Tibial nerve (tissue), 4 donors: ENCODE data around the gene PLAC1. TPM values are rescaled to one million over a fixed set of nuclear protein-coding genes. Genes with fewer than 3 reads are reported as not detected.
A peak's percentile ranks its signal among the peaks of the same experiment; 100 is the strongest.

ENCODE experiments used
- DNase-seq, 2 donors: peaks; one replicate each; pipeline ENCODE4 v3.0.0-alpha.2; 2019; ENCODE audit warnings: low spot score in 2 of 2
- H3K27ac ChIP-seq, 4 donors: fragments of 200-600 bp; sonication (generic) in 3 of 4; one replicate each; pipeline ENCODE4 v1.5.1; 2017 to 2019; ENCODE audit warnings: mild to moderate bottlenecking in 1 of 4
- H3K27me3 ChIP-seq, 2 donors: fragments of 200-600 bp; sonication (generic) in 1 of 2; one replicate each; pipeline versions ENCODE4 v1.5.1 to v1.6.0; 2017 to 2019
- H3K36me3 ChIP-seq, 3 donors: fragments of 200-600 bp; sonication (generic); one replicate each; pipeline ENCODE4 v1.5.1; 2018 to 2019
- H3K4me1 ChIP-seq, 4 donors: fragments of 200-600 bp; sonication (generic) in 3 of 4; one replicate each; pipeline ENCODE4 v1.5.1; 2017 to 2019
- H3K4me3 ChIP-seq, 4 donors: fragments of 200-600 bp; sonication (generic) in 3 of 4; one replicate each; pipeline ENCODE4 v1.5.1; 2017 to 2019; ENCODE audit warnings: mild to moderate bottlenecking in 1 of 4, moderate library complexity in 1 of 4
- H3K9me3 ChIP-seq, 4 donors: fragments of 200-600 bp; sonication (generic) in 3 of 4; one replicate each; pipeline ENCODE4 v1.5.1; 2017 to 2019
- EP300 ChIP-seq, 2 donors: sonication (generic); formaldehyde crosslinking; IDR thresholded peaks; one replicate each; pipeline ENCODE4 v1.6.1; 2017; ENCODE audit warnings: antibody characterized with exemption in 2 of 2, mild to moderate bottlenecking in 1 of 2
- POLR2A ChIP-seq, 2 donors: fragments of 450-650 bp; IDR thresholded peaks; one replicate each; pipeline ENCODE4 v1.6.1; 2017; ENCODE audit warnings: antibody characterized with exemption in 2 of 2, mild to moderate bottlenecking in 2 of 2, moderate library complexity in 2 of 2
- WGBS, 2 donors: methylation state at CpG; one replicate each; pipeline ENCODE4 v1.1.5; 2018; 5-methylcytosine and 5-hydroxymethylcytosine counted together
- total RNA-seq, 4 donors: library from RNA; depleted of rRNA; stranded (reverse); fragments of >200 nt; gene quantifications; one replicate each; pipeline ENCODE4 v1.1.0, GENCODE V29; 2016
- TF ChIP-seq, protein P1 (sequence below), 5 experiments: fragments of 200-600 bp in 3 of 5; fragments of 450-650 bp in 2 of 5; sonication (generic) in 3 of 5; IDR thresholded peaks; one replicate each; pipeline ENCODE4 v1.5.1; 2016 to 2019; ENCODE audit warnings: antibody characterized with exemption in 5 of 5, mild to moderate bottlenecking in 3 of 5, moderate library complexity in 2 of 5

PLAC1 gene
- total RNA-seq, 4 donors from 2014 or later = not detected

- H3K9me3 ChIP-seq = no peaks in the 10 kb centered on the region
- TF ChIP-seq POLR2A (IDR thresholded peaks at IDR 0.05) (no peak), EP300 (IDR thresholded peaks at IDR 0.05) (no peak)
- TF ChIP-seq, protein P1, sequence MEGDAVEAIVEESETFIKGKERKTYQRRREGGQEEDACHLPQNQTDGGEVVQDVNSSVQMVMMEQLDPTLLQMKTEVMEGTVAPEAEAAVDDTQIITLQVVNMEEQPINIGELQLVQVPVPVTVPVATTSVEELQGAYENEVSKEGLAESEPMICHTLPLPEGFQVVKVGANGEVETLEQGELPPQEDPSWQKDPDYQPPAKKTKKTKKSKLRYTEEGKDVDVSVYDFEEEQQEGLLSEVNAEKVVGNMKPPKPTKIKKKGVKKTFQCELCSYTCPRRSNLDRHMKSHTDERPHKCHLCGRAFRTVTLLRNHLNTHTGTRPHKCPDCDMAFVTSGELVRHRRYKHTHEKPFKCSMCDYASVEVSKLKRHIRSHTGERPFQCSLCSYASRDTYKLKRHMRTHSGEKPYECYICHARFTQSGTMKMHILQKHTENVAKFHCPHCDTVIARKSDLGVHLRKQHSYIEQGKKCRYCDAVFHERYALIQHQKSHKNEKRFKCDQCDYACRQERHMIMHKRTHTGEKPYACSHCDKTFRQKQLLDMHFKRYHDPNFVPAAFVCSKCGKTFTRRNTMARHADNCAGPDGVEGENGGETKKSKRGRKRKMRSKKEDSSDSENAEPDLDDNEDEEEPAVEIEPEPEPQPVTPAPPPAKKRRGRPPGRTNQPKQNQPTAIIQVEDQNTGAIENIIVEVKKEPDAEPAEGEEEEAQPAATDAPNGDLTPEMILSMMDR (IDR thresholded peaks at IDR 0.05) = no peak
- peaks cover 0 to 8% of the 10 kb centered on the region in 2 donors for H3K27me3 ChIP-seq
- no peaks in the 10 kb centered on the region for H3K36me3 ChIP-seq
- no peak for DNase-seq
- H3K27ac ChIP-seq = no peak overlapping the region
- H3K4me3 ChIP-seq = no peak overlapping the region
- no peaks in the 10 kb centered on the region for H3K4me1 ChIP-seq
- WGBS, 2 donors = 44 to 61% methylated on average over 2 of the region's 2 CpGs
Observed at GRCh38 chrX:134633394-134633793, 24.9 kb downstream of the PLAC1 start.

DNA sequence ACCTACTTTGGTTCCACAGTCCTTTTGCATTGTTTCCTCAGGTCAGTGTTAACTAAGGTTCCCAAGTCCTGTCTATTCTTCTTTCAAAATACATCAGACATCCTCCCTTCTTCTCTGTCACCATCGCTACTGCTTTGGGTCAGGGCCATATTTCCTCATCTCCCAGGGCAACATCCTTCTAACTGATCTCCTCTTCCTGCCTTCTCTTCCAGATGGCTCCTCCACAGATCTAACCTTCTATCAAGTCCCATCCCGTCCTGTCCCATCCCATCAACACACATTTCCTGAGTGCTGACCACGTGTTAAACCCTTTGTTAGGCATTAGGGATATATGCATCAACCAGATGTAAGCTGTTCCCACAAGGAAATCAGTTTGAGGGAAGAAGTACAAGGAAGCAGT lies 25.9 kb downstream of the PLAC1 start:
- Histone ChIP-seq H3K27ac (no peak overlapping the region), H3K9me3 (no peaks in the 10 kb centered on the region), H3K36me3 (no peaks in the 10 kb centered on the region), H3K4me3 (no peak overlapping the region), H3K4me1 (no peaks in the 10 kb centered on the region), H3K27me3 (peaks cover 0 to 8% of the 10 kb centered on the region in 2 donors)
- TF ChIP-seq POLR2A (IDR thresholded peaks at IDR 0.05) (no peak), EP300 (IDR thresholded peaks at IDR 0.05) (no peak)
- TF ChIP-seq, protein P1 (IDR thresholded peaks at IDR 0.05) = no peak
- WGBS, 2 donors = 63 to 70% methylated on average over 3 of the region's 3 CpGs
- no peak for DNase-seq

GRCh38 chrX:134631426-134632346 lies 26.6 kb downstream of the PLAC1 start:
- Histone ChIP-seq H3K4me3 (no peak overlapping the region), H3K36me3 (no peaks in the 10 kb centered on the region), H3K27me3 (peaks cover 0 to 8% of the 10 kb centered on the region in 2 donors), H3K4me1 (no peaks in the 10 kb centered on the region), H3K9me3 (no peaks in the 10 kb centered on the region), H3K27ac (no peak overlapping the region)
- WGBS, 2 donors = 54 to 56% methylated on average over 9 of the region's 9 CpGs
- peak in 1 of 2 donors; percentile 6 for DNase-seq
- TF ChIP-seq, protein P1 (IDR thresholded peaks at IDR 0.05) = no peak
- peak in 1 of 2 donors; percentile 15 for TF ChIP-seq EP300 (IDR thresholded peaks at IDR 0.05)

DNA sequence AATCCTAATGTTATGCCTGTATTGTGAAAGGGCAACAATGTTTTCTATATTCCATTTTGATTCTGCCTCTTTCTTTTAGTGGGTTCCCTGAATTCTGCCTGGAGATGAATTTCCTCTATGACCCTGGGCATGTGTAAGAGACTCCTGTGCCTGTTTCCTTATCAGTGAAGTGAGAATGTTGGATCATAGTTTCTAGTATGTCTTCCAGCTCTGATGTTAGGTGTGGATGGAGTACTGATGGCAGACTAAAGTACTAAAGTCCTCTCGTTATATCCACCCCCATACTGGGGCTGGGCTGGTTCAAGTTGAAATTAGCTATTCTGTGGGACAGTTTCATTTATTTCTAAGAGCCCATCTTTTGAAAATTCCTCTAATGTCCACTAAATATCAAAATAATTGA lies 29.6 kb downstream of the PLAC1 start:
- no peak overlapping the region for H3K27ac ChIP-seq
- no peaks in the 10 kb centered on the region for H3K9me3 ChIP-seq
- TF ChIP-seq EP300 (IDR thresholded peaks at IDR 0.05) = no peak
- no peak for TF ChIP-seq POLR2A (IDR thresholded peaks at IDR 0.05)
- TF ChIP-seq, protein P1 (IDR thresholded peaks at IDR 0.05) = no peak
- H3K27me3 ChIP-seq = peaks cover 0 to 8% of the 10 kb centered on the region in 2 donors
- peaks cover 0 to 4% (median 0%) of the 10 kb centered on the region in 4 donors for H3K4me1 ChIP-seq
- no peaks in the 10 kb centered on the region for H3K36me3 ChIP-seq
- no peak for DNase-seq
- H3K4me3 ChIP-seq = no peak overlapping the region
- 93% methylated on average over 1 of the region's 1 CpG; no CpG with 5 or more reads in 1 of the 2 donors for WGBS, 2 donors

DNA sequence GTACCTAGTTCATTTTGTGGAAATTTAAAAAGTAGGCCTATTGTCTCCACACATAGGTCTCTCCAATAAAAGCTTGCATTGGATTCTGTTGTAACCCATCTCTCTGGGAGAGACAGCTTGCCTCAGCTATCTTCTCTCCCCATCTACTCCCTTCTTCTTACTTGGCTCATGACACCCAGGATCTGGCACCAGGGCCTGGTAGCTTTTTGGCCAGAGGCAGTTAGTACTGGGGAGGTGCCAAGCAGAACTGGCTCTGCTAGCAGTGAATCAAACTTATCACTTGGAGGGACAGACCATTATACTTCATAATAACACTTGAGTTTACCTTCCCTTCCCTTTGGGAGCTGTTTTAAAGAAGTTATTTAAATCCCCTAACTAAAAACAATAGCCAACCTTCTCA lies 31.8 kb downstream of the PLAC1 start:
- Histone ChIP-seq H3K4me3 (no peak overlapping the region), H3K9me3 (no peaks in the 10 kb centered on the region), H3K27me3 (peaks cover 0 to 8% of the 10 kb centered on the region in 2 donors), H3K27ac (no peak overlapping the region), H3K4me1 (peaks cover 0 to 4% (median 0%) of the 10 kb centered on the region in 4 donors), H3K36me3 (no peaks in the 10 kb centered on the region)
- DNase-seq = no peak
- TF ChIP-seq POLR2A (IDR thresholded peaks at IDR 0.05) = no peak
- TF ChIP-seq EP300 (IDR thresholded peaks at IDR 0.05) = no peak
- TF ChIP-seq, protein P1 (IDR thresholded peaks at IDR 0.05) = no peak
